Effector CD4-positive, alpha-beta T cell (primary cell): Measurements from ENCODE around the gene HSD11B2.

Source experiments
- DNase-seq: peaks from one replicate; pipeline ENCODE4 v3.0.0-alpha.2; 2020

The HSD11B2 gene

GRCh38 chr16:67436640-67437193 is 5.8 kb downstream of the HSD11B2 start:
- no peak for DNase-seq

GRCh38 chr16:67437513-67437912 is 6.6 kb downstream of the HSD11B2 start:
- DNase-seq: no peak

- no peak for DNase-seq
Measured at GRCh38 chr16:67438098-67438791, 7.3 kb downstream of the HSD11B2 start.

- DNase-seq: no peak
Measured at GRCh38 chr16:67438824-67439393, 8.0 kb downstream of the HSD11B2 start.

- no peak for DNase-seq
Measured at GRCh38 chr16:67441271-67441753, 10.4 kb downstream of the HSD11B2 start.

GRCh38 chr16:67441907-67442306 is 11.0 kb downstream of the HSD11B2 start:
- DNase-seq: no peak

GRCh38 chr16:67442581-67443255 is 11.8 kb downstream of the HSD11B2 start:
- DNase-seq: no peak

GRCh38 chr16:67443265-67443664 is 12.3 kb downstream of the HSD11B2 start:
- no peak for DNase-seq

GRCh38 chr16:67444259-67445125 is 13.6 kb downstream of the HSD11B2 start:
- DNase-seq: no peak

GRCh38 chr16:67445126-67445426 is 14.2 kb downstream of the HSD11B2 start:
- DNase-seq: no peak

- DNase-seq: no peak
Measured at GRCh38 chr16:67445441-67445912, 14.6 kb downstream of the HSD11B2 start.

GRCh38 chr16:67445913-67446907 is 15.3 kb downstream of the HSD11B2 start:
- DNase-seq: no peak

GRCh38 chr16:67446968-67447507 is 16.1 kb downstream of the HSD11B2 start:
- no peak for DNase-seq

- peak; percentile 33 for DNase-seq
Measured at GRCh38 chr16:67447508-67448076, 16.7 kb downstream of the HSD11B2 start.

- DNase-seq: no peak
Measured at GRCh38 chr16:67448580-67448979, 17.7 kb downstream of the HSD11B2 start.

- no peak for DNase-seq
Measured at GRCh38 chr16:67449336-67449735, 18.4 kb downstream of the HSD11B2 start.

GRCh38 chr16:67449739-67450138 is 18.8 kb downstream of the HSD11B2 start:
- DNase-seq: no peak

GRCh38 chr16:67451061-67451703 is 20.3 kb downstream of the HSD11B2 start:
- no peak for DNase-seq

GRCh38 chr16:67451704-67452435 is 20.9 kb downstream of the HSD11B2 start:
- no peak for DNase-seq

- DNase-seq: no peak
Measured at GRCh38 chr16:67454104-67454503, 23.2 kb downstream of the HSD11B2 start.
